K562 (cell line): Measurements from ENCODE around the gene ANKMY1. TPM values are rescaled to one million over a fixed set of nuclear protein-coding genes. Genes with fewer than 3 reads are reported as not detected.

ENCODE experiments used
- CEBPZ ChIP-seq: fragments of 150-350 bp; IDR thresholded peaks from 2 replicates; pipeline ENCODE4 v1.6.1; 2014; ENCODE audit warnings: low read depth, mild to moderate bottlenecking, low read length, borderline replicate concordance
- CHCHD3 ChIP-seq: fragments of 250-450 bp; sonication (Bioruptor Pico); IDR thresholded peaks from 2 replicates; pipeline ENCODE4 v2.1.2; 2022; ENCODE audit warnings: mild to moderate bottlenecking
- FUS ChIP-seq: fragments of 200-400 bp; formaldehyde crosslinking; optimal IDR thresholded peaks from 2 replicates; pipeline ENCODE3; 2017; ENCODE audit warnings: low read depth, low read length
- JUN ChIP-seq, 2 experiments: sonication (generic) in 1 of 2; formaldehyde crosslinking in 1 of 2; IDR thresholded peaks; 2 replicates each; pipeline versions ENCODE4 v1.6.1 to v1.8.0; 2012 to 2022; ENCODE audit warnings: borderline replicate concordance in 2 of 2, mild to moderate bottlenecking in 2 of 2, improper control_type of control experiment in 1 of 2, low read depth in 1 of 2, low read length in 1 of 2, missing genetic modification reagents in 1 of 2
- KHSRP ChIP-seq: fragments of 450-650 bp; IDR thresholded peaks from 2 replicates; pipeline ENCODE4 v1.6.1; 2017
- NONO ChIP-seq, 2 experiments: fragments of 200-400 bp in 1 of 2; fragments of 450-650 bp in 1 of 2; formaldehyde crosslinking in 1 of 2; IDR thresholded peaks; 2 replicates each; pipeline ENCODE4 v1.6.1; 2017; ENCODE audit warnings: low read depth in 2 of 2, mild to moderate bottlenecking in 2 of 2, moderate library complexity in 2 of 2, low read length in 1 of 2
- NR1H2 ChIP-seq: sonication (generic); formaldehyde crosslinking; IDR thresholded peaks from 2 replicates; pipeline ENCODE4 v1.4.0; 2020; ENCODE audit warnings: mild to moderate bottlenecking, missing genetic modification reagents
- POLR3A ChIP-seq: IDR thresholded peaks from 2 replicates; pipeline ENCODE4 v1.6.1; 2011; ENCODE audit warnings: borderline replicate concordance, mild to moderate bottlenecking, moderate library complexity; ENCODE audit not compliant: insufficient read length, insufficient read depth; ENCODE audit errors: extremely low read depth
- PYGO2 ChIP-seq: fragments of 450-650 bp; IDR thresholded peaks from 2 replicates; pipeline ENCODE4 v1.6.1; 2016; ENCODE audit warnings: mild to moderate bottlenecking, missing genetic modification characterization, moderate library complexity, missing compliant biosample characterization
- SIN3B ChIP-seq: fragments of 450-650 bp; IDR thresholded peaks from 2 replicates; pipeline ENCODE4 v1.6.1; 2017; ENCODE audit warnings: low read depth, mild to moderate bottlenecking, moderate library complexity
- TBL1XR1 ChIP-seq, 2 experiments: IDR thresholded peaks; 2 replicates each; pipeline ENCODE4 v1.6.1; 2012; ENCODE audit warnings: improper control_type of control experiment in 2 of 2, low read length in 2 of 2, mild to moderate bottlenecking in 1 of 2
- TCFL5 ChIP-seq: fragments of 250-450 bp; sonication (Bioruptor Pico); conservative IDR thresholded peaks from 2 replicates; pipeline ENCODE4 v1.6.1; 2021; ENCODE audit warnings: mild to moderate bottlenecking, moderate library complexity, matching md5 sums
- TRIM28 ChIP-seq: fragments of 450-650 bp; IDR thresholded peaks from 2 replicates; pipeline ENCODE4 v1.6.1; 2017
- ZBTB7A ChIP-seq: IDR thresholded peaks from 2 replicates; pipeline ENCODE4 v1.6.1; 2011; ENCODE audit warnings: low read depth, mild to moderate bottlenecking, low read length, moderate library complexity, borderline replicate concordance; ENCODE audit not compliant: control insufficient read depth
- ZNF274 ChIP-seq: IDR thresholded peaks from 2 replicates; pipeline ENCODE4 v1.6.1; 2011; ENCODE audit warnings: low read depth, mild to moderate bottlenecking, low read length, moderate library complexity, borderline replicate concordance
- ZNF551 ChIP-seq: fragments of 250-450 bp; sonication (Bioruptor Pico); IDR thresholded peaks from 2 replicates; pipeline ENCODE4 v1.5.0; 2021; ENCODE audit warnings: mild to moderate bottlenecking, moderate library complexity
- polyA plus RNA-seq, 8 experiments: library from polyadenylated mRNA; depleted of rRNA in 4 of 8; stranded (reverse) in 5 of 8; unstranded in 3 of 8; fragments of >200 nt; fragmentation: Nextera tagmentation in 2 of 8; fragmentation: Illumina TruSeq in 1 of 8; extraction: Ambion mirVana in 2 of 8; extraction: Trizol in 1 of 8; gene quantifications; 2 replicates each; pipeline versions ENCODE4 v1.2.1 to v1.2.3, GENCODE V29; 2011 to 2014; ENCODE audit warnings: inconsistent platforms in 1 of 8, missing spikeins in 1 of 8
- total RNA-seq, 7 experiments: library from RNA; depleted of rRNA in 6 of 7; stranded (reverse); fragments of >200 nt in 6 of 7; fragmentation: Illumina TruSeq in 2 of 7; extraction: Trizol in 2 of 7; gene quantifications; 2 replicates each; pipeline versions ENCODE4 v1.2.1 to v1.2.3, GENCODE V29; 2011 to 2021; ENCODE audit warnings: low replicate concordance in 1 of 7
- TF ChIP-seq, protein P1 (sequence below): fragments of 250-450 bp; sonication (Bioruptor Pico); IDR thresholded peaks from 2 replicates; pipeline ENCODE4 v1.9.0; 2021; ENCODE audit warnings: mild to moderate bottlenecking, inconsistent platforms
- TF ChIP-seq, protein P2 (sequence below): fragments of 150-350 bp; conservative IDR thresholded peaks from 2 replicates; pipeline ENCODE4 v1.6.1; 2014; ENCODE audit warnings: low read length

The ANKMY1 gene
- total and polyA plus RNA-seq, 9 of the 15 experiments (the other 6 are each of a cell fraction or from before 2014, with no cell fraction given): 0.75 to 15.1 (median 11.7) TPM

- TF ChIP-seq, protein P1, sequence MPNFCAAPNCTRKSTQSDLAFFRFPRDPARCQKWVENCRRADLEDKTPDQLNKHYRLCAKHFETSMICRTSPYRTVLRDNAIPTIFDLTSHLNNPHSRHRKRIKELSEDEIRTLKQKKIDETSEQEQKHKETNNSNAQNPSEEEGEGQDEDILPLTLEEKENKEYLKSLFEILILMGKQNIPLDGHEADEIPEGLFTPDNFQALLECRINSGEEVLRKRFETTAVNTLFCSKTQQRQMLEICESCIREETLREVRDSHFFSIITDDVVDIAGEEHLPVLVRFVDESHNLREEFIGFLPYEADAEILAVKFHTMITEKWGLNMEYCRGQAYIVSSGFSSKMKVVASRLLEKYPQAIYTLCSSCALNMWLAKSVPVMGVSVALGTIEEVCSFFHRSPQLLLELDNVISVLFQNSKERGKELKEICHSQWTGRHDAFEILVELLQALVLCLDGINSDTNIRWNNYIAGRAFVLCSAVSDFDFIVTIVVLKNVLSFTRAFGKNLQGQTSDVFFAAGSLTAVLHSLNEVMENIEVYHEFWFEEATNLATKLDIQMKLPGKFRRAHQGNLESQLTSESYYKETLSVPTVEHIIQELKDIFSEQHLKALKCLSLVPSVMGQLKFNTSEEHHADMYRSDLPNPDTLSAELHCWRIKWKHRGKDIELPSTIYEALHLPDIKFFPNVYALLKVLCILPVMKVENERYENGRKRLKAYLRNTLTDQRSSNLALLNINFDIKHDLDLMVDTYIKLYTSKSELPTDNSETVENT (CRISPR knock-in tag): peak; percentile 90
- no peak for TF ChIP-seq ZNF551
- TF ChIP-seq CEBPZ: no peak
- TF ChIP-seq ZBTB7A: no peak
- no peak for TF ChIP-seq CHCHD3 (CRISPR knock-in tag)
- peak; percentile 3; the same call in 1 of the 2 replicates for TF ChIP-seq ZNF274
- no peak for TF ChIP-seq PYGO2 (tag)
- TF ChIP-seq TRIM28: no peak
- no peak for TF ChIP-seq TBL1XR1 (IDR thresholded peaks at IDR 0.05; ENCODE audit: low read length in 2 of 2)
- TF ChIP-seq NR1H2 (CRISPR knock-in tag): no peak
- TF ChIP-seq NONO (IDR thresholded peaks at IDR 0.05; ENCODE audit: low read depth in 2 of 2, low read length in 1 of 2): peak; percentile 75 to 83; a peak in 3 of 4 replicates
- TF ChIP-seq JUN (IDR thresholded peaks at IDR 0.05; ENCODE audit: borderline replicate concordance, low read depth, low read length): peak; percentile 35; the same call in 1 of the 2 replicates
- no peak for TF ChIP-seq JUN (CRISPR knock-in tag; IDR thresholded peaks at IDR 0.05; ENCODE audit: borderline replicate concordance)
- peak; percentile 48; the same call in 1 of the 2 replicates for TF ChIP-seq SIN3B
- TF ChIP-seq, protein P2, sequence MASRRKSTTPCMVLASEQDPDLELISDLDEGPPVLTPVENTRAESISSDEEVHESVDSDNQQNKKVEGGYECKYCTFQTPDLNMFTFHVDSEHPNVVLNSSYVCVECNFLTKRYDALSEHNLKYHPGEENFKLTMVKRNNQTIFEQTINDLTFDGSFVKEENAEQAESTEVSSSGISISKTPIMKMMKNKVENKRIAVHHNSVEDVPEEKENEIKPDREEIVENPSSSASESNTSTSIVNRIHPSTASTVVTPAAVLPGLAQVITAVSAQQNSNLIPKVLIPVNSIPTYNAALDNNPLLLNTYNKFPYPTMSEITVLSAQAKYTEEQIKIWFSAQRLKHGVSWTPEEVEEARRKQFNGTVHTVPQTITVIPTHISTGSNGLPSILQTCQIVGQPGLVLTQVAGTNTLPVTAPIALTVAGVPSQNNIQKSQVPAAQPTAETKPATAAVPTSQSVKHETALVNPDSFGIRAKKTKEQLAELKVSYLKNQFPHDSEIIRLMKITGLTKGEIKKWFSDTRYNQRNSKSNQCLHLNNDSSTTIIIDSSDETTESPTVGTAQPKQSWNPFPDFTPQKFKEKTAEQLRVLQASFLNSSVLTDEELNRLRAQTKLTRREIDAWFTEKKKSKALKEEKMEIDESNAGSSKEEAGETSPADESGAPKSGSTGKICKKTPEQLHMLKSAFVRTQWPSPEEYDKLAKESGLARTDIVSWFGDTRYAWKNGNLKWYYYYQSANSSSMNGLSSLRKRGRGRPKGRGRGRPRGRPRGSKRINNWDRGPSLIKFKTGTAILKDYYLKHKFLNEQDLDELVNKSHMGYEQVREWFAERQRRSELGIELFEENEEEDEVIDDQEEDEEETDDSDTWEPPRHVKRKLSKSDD: no peak
- no peak for TF ChIP-seq TCFL5 (CRISPR knock-in tag)
- no peak for TF ChIP-seq KHSRP
- no peak for TF ChIP-seq FUS
- no peak for TF ChIP-seq POLR3A
Observed at GRCh38 chr2:240560480-240561324, 2.9 kb upstream of the ANKMY1 start (continued).
